Nephron progenitor cell (in vitro differentiated cells): Measurements from ENCODE around the gene B9D1.
A peak's percentile ranks its signal among the peaks of the same experiment; 100 is the strongest.

Experiments used
- DNase-seq: peaks from one replicate; pipeline ENCODE4 v3.0.0; 2021
- H3K27ac Mint-ChIP-seq: 2 replicates; pipeline ENCODE4 v1.8.0; 2021; ENCODE audit warnings: mild to moderate bottlenecking, moderate library complexity, mixed read lengths
- H3K27me3 Mint-ChIP-seq: 2 replicates; pipeline ENCODE4 v1.8.0; 2021; ENCODE audit warnings: mild to moderate bottlenecking, low read depth, mixed read lengths; ENCODE audit not compliant: poor library complexity
- H3K36me3 Mint-ChIP-seq: 2 replicates; pipeline ENCODE4 v1.8.0; 2021; ENCODE audit warnings: low read depth, mixed read lengths
- H3K4me1 Mint-ChIP-seq: 2 replicates; pipeline ENCODE4 v1.8.0; 2021; ENCODE audit warnings: mixed read lengths
- H3K4me3 Mint-ChIP-seq: 2 replicates; pipeline ENCODE4 v1.8.0; 2021; ENCODE audit warnings: mild to moderate bottlenecking, moderate library complexity, mixed read lengths
- H3K9me3 Mint-ChIP-seq: 2 replicates; pipeline ENCODE4 v1.8.0; 2021; ENCODE audit warnings: mild to moderate bottlenecking, moderate library complexity, mixed read lengths
- TF ChIP-seq, protein P1 (sequence below): fragments of 200-600 bp; sonication (generic); IDR thresholded peaks from 2 replicates; pipeline ENCODE4 v1.5.0; 2021; ENCODE audit warnings: antibody characterized with exemption

Gene B9D1

GRCh38 chr17:19402171-19402570, 39.6 kb upstream of the B9D1 start:
- TF ChIP-seq, protein P1, sequence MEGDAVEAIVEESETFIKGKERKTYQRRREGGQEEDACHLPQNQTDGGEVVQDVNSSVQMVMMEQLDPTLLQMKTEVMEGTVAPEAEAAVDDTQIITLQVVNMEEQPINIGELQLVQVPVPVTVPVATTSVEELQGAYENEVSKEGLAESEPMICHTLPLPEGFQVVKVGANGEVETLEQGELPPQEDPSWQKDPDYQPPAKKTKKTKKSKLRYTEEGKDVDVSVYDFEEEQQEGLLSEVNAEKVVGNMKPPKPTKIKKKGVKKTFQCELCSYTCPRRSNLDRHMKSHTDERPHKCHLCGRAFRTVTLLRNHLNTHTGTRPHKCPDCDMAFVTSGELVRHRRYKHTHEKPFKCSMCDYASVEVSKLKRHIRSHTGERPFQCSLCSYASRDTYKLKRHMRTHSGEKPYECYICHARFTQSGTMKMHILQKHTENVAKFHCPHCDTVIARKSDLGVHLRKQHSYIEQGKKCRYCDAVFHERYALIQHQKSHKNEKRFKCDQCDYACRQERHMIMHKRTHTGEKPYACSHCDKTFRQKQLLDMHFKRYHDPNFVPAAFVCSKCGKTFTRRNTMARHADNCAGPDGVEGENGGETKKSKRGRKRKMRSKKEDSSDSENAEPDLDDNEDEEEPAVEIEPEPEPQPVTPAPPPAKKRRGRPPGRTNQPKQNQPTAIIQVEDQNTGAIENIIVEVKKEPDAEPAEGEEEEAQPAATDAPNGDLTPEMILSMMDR = no peak
- H3K36me3 Mint-ChIP-seq = no peaks in the 10 kb centered on the region
- no peak for DNase-seq

GRCh38 chr17:19401321-19402010, 38.9 kb upstream of the B9D1 start:
- H3K27ac Mint-ChIP-seq = no peak overlapping the region
- H3K9me3 Mint-ChIP-seq = no peaks in the 10 kb centered on the region
- no peaks in the 10 kb centered on the region for H3K27me3 Mint-ChIP-seq
- peaks cover 19% of the 10 kb centered on the region for H3K4me1 Mint-ChIP-seq
- H3K36me3 Mint-ChIP-seq = no peaks in the 10 kb centered on the region
- no peak for DNase-seq
- H3K4me3 Mint-ChIP-seq = no peak overlapping the region
- TF ChIP-seq, protein P1 = no peak

More at GRCh38 chr17:19402171-19402570, 39.6 kb upstream of the B9D1 start:
- Mint-ChIP-seq H3K27ac (no peak overlapping the region), H3K27me3 (no peaks in the 10 kb centered on the region), H3K4me1 (peaks cover 14% of the 10 kb centered on the region), H3K9me3 (no peaks in the 10 kb centered on the region), H3K4me3 (no peak overlapping the region)

GRCh38 chr17:19399750-19400450, 37.4 kb upstream of the B9D1 start:
- Mint-ChIP-seq H3K4me3 (no peak overlapping the region), H3K9me3 (no peaks in the 10 kb centered on the region), H3K4me1 (peaks cover 21% of the 10 kb centered on the region), H3K27me3 (no peaks in the 10 kb centered on the region), H3K27ac (no peak overlapping the region), H3K36me3 (no peaks in the 10 kb centered on the region)
- DNase-seq = no peak
- TF ChIP-seq, protein P1 = no peak

- no peak for DNase-seq
- Mint-ChIP-seq H3K27me3 (no peaks in the 10 kb centered on the region), H3K36me3 (no peaks in the 10 kb centered on the region), H3K27ac (peak overlapping the region; percentile 3), H3K4me1 (peaks cover 21% of the 10 kb centered on the region), H3K9me3 (no peaks in the 10 kb centered on the region), H3K4me3 (no peak overlapping the region)
- TF ChIP-seq, protein P1 = no peak
Measured at GRCh38 chr17:19398301-19399181, 36.0 kb upstream of the B9D1 start.

DNA sequence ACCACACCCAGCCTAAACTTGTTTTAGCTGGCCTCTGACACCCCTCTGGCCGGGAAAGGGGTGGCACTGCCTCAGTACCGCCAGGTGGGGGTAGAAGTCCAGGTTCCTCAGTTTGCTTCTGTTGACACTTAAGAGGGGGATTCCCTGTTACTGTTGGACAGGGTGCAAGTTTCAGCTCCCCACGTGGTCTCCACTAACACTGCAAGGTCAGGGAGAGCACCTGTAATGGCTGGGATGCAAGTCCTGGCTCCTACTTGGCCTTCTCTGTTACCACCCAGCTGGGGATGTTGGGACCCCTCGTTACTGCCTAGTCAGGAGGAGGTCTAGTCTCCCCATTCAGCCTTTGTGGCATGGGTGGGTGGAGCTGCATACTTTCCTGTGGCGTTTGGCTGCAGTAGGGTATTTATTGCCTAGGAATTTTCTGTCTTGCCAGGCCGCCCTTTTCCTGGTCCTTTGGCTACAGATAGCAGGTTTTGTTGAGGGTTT, 35.1 kb upstream of the B9D1 start:
- H3K36me3 Mint-ChIP-seq = no peaks in the 10 kb centered on the region
- no peak for DNase-seq
- H3K4me3 Mint-ChIP-seq = no peak overlapping the region
- TF ChIP-seq, protein P1 = no peak
- no peaks in the 10 kb centered on the region for H3K27me3 Mint-ChIP-seq
- H3K27ac Mint-ChIP-seq = peak overlapping the region; percentile 3
- no peaks in the 10 kb centered on the region for H3K9me3 Mint-ChIP-seq
- peaks cover 22% of the 10 kb centered on the region for H3K4me1 Mint-ChIP-seq
